GM06990 (cell line): ENCODE results near the gene TPPP2.
"Not testable (repeated sequence)": the region's sequence is repeated elsewhere in the genome, so short reads cannot be mapped to it uniquely, and the experiment has no call there.

Experiments used
- DNase-seq: peaks from one replicate; pipeline ENCODE4 v3.0.0-alpha.2; 2011; ENCODE audit not compliant: insufficient read length; ENCODE audit errors: extremely low read depth
- H3K27me3 ChIP-seq: replicated peaks from 2 replicates; pipeline ENCODE4 v1.6.0; 2011; ENCODE audit warnings: low read length; ENCODE audit not compliant: control insufficient read depth, insufficient read depth
- H3K36me3 ChIP-seq: 2 replicates; pipeline ENCODE4 v1.5.1; 2011; ENCODE audit warnings: low read length; ENCODE audit not compliant: control insufficient read depth, insufficient read depth
- H3K4me3 ChIP-seq: replicated peaks from 2 replicates; pipeline ENCODE4 v1.5.1; 2011; ENCODE audit warnings: low read depth, mild to moderate bottlenecking, control low read depth, low read length
- TF ChIP-seq, protein P1 (sequence below): IDR thresholded peaks from 2 replicates; pipeline ENCODE4 v1.5.1; 2011; ENCODE audit warnings: low read length, control low read depth, mild to moderate bottlenecking, inconsistent platforms; ENCODE audit not compliant: insufficient read depth, poor library complexity, severe bottlenecking

Gene TPPP2

DNA sequence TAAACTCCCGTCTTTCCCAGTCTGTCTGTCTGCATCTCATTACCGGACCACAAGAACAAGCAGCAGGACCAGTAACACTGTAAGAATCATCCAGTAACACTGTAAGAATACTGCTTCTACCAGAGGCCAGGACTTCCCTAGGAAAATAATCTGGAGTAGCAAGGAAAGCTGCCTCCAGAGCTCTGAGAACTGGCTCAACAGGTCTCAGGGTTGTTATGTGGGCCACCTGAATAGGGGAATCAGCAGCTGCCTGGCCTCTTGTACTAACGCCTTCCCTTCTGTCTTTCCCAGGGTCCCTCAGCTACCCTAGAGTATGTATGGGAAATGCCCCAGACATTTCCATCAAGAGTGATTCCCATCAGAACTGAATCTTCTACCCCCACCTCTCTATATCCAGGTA lies 31.9 kb upstream of the TPPP2 start:
- Histone ChIP-seq H3K4me3 (no peak overlapping the region), H3K27me3 (no peaks in the 10 kb centered on the region), H3K36me3 (peaks cover 15% of the 10 kb centered on the region)
- DNase-seq, result no peak
- TF ChIP-seq, protein P1, sequence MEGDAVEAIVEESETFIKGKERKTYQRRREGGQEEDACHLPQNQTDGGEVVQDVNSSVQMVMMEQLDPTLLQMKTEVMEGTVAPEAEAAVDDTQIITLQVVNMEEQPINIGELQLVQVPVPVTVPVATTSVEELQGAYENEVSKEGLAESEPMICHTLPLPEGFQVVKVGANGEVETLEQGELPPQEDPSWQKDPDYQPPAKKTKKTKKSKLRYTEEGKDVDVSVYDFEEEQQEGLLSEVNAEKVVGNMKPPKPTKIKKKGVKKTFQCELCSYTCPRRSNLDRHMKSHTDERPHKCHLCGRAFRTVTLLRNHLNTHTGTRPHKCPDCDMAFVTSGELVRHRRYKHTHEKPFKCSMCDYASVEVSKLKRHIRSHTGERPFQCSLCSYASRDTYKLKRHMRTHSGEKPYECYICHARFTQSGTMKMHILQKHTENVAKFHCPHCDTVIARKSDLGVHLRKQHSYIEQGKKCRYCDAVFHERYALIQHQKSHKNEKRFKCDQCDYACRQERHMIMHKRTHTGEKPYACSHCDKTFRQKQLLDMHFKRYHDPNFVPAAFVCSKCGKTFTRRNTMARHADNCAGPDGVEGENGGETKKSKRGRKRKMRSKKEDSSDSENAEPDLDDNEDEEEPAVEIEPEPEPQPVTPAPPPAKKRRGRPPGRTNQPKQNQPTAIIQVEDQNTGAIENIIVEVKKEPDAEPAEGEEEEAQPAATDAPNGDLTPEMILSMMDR, result no peak

DNA sequence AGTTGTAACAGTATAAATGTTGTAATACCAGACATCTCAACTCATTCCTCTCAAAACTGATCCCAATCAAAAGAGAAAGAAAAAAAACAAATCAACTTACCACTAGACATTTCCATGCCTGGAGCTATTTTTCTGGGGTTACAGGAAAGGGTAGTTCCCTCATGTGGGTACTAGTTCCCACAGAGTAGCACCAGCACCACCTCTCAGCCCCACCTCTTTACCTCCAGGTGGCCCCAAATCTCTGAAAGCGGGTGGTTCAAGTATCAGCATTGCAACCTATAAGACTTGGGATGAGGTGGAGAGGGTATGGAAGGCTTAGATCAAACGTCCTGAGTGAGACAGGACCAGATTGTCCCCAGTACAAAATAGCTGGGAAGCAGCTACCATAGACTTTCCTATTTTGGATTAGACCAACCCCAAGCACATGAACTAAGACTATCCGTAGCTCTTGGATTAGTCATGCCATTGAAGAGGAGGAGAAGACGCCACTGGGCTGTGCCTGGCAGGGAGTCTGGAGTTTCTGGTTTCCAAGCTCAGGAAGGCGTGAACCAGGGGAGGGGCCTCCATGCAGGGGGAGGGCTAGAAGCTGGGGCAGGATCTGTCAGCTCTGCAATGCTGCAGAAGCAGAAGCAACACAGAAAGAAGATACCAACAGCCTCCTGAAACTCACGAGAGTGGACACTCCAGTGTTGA lies 31.2 kb upstream of the TPPP2 start, which contains the start of gene SLC39A2:
SLC39A2 (plus strand) TSS at position 620 of the 693 bp plus-strand sequence. CDS start 154 bp downstream, outside the sequence.
- Histone ChIP-seq H3K36me3 (peaks cover 15% of the 10 kb centered on the region), H3K27me3 (no peaks in the 10 kb centered on the region), H3K4me3 (no peak within 1 kb of the TSS)
- TF ChIP-seq, protein P1, result no peak
- no peak for DNase-seq

DNA sequence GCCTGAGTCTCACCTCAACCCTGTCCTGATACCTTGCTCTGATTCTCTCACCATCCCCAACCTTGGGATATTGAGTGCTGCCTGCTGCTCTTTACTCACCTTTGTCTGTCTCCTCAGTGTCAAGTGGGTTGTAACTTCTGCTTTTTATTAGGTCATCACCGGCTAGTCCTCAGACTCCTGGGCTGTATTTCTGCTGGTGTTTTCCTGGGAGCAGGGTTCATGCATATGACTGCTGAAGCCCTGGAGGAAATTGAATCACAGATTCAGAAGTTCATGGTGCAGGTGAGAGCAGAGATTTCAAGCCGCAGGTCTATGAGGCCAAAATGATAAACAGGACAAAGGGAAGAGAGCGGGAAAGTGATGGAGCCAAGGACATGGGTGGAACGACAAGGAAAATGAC lies 30.4 kb upstream of the TPPP2 start:
- DNase-seq, result no peak
- no peak overlapping the region for H3K4me3 ChIP-seq
- TF ChIP-seq, protein P1, result no peak
- peaks cover 9% of the 10 kb centered on the region for H3K36me3 ChIP-seq
- H3K27me3 ChIP-seq, result no peaks in the 10 kb centered on the region

DNA sequence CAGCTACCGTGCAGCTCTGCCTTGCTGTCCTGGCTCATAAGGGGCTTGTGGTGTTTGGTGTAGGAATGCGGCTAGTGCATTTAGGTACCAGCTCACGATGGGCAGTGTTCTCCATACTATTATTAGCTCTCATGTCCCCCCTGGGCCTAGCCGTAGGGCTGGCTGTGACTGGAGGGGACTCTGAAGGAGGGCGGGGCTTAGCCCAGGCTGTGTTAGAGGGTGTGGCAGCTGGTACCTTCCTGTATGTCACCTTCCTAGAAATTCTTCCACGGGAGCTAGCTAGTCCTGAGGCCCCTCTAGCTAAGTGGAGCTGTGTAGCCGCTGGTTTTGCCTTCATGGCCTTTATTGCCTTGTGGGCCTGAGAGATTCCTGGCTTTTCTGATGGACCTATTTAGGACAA lies 28.8 kb upstream of the TPPP2 start:
- DNase-seq, result no peak
- peaks cover 3% of the 10 kb centered on the region for H3K36me3 ChIP-seq
- H3K4me3 ChIP-seq, result no peak overlapping the region
- TF ChIP-seq, protein P1, result no peak
- no peaks in the 10 kb centered on the region for H3K27me3 ChIP-seq

DNA sequence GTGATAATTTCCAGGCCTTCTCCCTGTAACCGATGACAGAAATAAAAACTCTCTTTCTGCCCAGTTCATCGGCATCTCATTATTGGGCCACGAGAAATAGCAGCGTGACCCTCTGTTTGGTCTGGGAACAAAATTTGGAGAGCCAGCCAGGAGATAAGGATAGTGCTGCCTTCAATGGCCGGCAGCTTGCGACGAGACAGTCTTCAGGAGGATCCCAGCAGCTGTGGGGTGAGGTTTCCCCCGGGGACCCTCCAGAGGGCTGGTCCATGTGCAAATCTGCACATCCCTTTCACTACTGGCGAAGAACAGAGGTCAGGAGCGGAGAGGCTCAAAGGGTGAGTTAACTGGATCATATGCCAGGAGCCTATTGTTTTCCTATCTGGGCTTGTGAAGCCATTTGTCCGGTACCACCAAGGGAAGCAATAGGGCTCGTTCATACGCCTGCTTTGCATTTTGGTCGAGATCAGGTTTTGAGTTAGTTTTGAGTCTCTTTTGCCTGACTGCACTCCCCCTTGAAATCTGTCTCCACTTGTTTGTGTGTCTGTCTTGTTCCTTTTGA lies 26.1 kb upstream of the TPPP2 start:
- Histone ChIP-seq H3K27me3 (no peaks in the 10 kb centered on the region), H3K4me3 (no peak overlapping the region), H3K36me3 (no peaks in the 10 kb centered on the region)
- no peak for DNase-seq
- TF ChIP-seq, protein P1, result no peak

DNA sequence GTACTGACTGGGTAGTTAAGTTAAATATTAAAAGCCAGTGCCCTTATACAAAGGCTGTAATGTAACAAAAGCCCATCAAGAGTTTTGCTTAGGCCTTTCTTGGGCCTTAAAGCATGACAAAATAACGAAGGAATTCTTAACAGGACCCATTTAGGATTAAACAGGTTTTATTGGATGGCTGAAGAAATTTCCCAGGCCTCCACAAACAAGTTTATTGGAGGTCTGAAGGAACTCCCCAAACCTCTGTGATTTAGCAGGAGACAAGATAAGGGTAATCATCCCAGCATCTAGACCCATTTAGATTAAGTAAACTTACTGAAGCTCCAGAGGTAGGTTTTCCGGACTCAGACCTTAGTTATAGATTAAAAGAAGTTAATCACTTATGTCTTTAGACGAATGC lies 20.3 kb upstream of the TPPP2 start:
- not testable (repeated sequence) for H3K4me3 ChIP-seq, H3K36me3 ChIP-seq, DNase-seq, H3K27me3 ChIP-seq
